Hematopoietic multipotent progenitor cell treated with erythropoietin and hydrocortisone succinate and interleukin-3 and kit ligand, for 17 days (in vitro differentiated cells): ENCODE results near the gene FAM89A.
"Not testable (repeated sequence)": the region's sequence is repeated elsewhere in the genome, so short reads cannot be mapped to it uniquely, and the experiment has no call there.

Experiments used
- DNase-seq: peaks from one replicate; pipeline ENCODE4 v3.0.0-alpha.2; 2015; ENCODE audit warnings: low spot score

The FAM89A gene

DNA sequence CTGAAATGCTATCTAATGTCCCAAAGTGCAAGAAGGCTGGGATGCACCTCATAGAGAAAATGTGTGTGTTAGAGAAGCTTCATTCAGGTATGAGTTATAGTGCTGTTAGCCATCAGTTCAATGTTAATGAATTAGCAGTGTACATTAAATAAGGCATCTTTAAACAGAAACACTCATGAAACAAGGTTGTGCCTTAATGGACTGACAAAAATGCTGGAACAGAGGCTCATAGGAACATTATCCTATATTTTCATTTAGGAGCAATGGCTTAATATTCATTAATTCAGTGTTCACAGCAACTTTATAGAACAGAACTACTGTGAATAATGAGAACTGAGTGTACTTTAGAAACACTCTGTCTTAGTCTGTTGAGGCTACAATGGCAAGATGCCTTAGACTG lies 15.2 kb upstream of the FAM89A start:
- DNase-seq, result no peak

DNA sequence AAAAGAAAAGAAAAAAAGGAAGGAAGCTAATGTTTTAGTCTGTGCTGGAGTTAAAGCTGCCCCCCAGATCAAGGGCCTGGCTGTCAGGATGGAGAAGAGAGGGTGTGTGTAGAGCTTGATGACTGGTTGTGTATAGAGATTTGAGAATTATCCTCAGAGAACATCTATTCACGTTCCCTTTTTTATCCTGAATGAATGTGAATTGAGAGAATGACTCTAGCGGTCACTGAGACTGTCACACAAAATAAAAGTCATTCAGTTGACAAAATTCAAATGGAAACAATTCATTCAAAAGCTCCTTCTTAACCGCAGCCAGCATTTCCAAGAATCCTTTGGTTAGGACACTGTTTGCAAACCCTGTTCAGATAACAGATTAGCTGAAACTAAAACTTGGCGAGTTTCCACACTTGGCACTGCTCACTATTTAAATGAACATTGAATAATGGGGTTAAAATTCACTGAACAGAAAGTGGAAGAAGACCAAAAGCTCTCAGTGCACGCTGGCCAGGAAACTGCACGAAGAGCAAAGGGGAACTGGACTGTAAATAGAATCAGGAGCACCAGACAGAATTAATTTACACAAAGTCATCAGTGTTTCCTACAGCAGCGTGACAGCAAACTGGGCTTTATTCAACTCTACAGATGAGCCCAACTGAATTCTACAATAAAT lies 13.6 kb upstream of the FAM89A start:
- peak; percentile 56 for DNase-seq

DNA sequence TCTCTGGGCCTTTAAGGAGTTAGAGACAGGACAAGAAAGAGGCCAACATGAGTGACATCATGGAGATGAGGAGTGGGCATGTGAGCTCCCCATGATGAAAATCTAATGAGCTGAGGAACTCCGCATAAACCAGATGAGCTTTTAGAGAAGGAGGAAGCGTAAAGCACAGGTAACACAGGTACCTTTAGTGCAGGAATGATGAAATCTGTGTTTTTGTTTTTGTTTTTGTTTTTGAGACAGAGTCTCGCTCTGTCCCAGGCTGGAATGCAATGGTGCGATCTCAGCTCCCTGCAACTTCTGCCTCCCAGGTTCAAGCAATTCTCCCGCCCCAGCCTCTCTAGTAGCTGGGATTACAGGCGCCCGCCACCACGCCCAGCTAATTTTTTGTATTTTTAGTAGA lies 12.7 kb upstream of the FAM89A start:
- DNase-seq, result no peak

DNA sequence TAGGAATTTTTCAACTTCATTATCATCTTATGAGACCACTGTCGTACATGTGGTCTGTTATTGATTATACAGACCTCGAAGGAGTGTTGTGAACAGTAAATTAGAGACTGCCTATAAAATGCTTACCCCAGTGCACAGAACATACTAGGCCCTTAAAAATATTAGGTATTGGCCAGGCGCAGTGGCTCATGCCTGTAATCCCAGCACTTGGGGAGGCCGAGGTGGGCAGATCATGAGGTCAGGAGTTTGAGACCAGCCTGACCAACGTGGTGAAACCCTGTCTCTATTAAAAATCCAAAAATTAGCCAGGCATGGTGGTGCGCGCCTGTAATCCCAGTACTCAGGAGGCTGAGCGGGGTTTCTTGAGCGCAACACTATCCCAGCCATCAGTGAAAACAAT lies 10.9 kb upstream of the FAM89A start:
- not testable (repeated sequence) for DNase-seq

DNA sequence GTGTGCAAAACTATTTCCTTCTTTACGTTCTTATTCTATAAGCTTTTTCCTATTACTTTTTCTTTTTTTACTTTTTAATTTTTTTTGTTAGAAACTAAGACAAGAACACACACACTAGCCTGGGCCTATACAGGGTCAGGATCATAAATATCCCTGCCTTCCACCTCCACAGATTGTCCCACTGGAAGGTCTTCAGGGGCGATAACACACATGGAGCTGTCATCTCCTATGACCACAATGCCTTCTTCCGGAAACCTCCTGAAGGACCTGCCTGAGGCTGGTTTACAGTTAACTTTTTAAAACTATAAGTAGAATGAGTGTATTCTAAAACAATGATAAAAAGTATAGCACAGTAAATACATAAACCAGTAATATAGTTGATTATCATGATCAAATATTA lies 10.3 kb upstream of the FAM89A start:
- DNase-seq, result no peak

DNA sequence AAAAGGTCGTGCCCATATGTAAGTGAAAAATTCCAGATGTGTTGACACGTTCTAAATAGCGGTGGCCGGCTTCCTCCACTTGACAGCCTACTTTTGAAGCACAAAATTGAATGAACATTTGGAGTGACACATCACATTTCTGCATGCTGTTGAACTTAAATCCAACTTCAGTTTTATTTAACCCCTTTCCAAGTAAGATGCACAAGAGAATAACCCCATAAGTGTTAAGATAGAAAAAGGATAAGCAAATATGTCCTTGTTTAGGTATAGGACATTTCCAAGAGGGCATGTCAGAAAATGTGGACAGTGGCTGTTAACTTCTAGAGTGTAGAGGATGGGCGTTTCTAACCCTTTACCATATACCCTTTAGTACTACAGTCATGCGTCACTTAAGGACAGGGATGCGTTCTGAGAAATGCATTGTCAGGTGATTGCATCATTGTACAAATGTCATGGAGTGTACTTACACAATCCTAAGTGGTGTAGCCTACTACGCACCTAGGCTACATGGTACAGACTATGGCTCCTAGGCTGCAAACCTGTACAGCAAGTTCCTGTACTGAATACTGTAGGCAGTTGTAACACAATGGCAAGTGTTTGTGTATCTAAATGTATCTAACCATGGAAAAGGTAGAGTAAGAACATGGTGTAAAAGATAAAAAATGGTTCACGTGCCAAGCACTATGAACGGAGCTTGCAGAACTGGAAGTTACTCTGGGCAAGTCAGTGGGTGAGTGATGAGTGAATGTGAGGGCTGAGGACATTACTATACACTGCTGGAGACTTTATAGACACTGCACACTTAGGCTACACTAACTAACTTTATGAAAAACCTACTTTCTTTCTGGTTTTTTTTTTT lies 9.3 kb upstream of the FAM89A start:
- DNase-seq, result no peak

DNA sequence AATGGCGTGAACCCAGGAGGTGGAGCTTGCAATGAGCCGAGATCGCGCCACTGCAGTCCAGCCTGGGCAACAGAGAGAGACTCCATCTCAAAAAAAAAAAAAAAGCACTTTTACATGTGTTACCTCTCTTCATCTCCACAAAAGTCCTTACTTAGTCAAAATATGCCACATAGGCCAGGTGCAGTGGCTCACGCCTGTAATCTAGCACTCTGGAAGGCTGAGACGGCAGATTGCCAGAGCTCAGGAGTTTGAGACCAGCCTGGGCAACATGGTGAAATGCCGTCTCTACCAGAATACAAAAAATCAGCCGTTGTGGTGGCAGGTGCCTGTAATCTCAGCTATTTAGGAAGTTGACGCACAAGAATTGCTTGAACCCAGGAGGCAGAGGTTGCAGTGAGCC lies 8.4 kb upstream of the FAM89A start:
- DNase-seq, result not testable (repeated sequence)

DNA sequence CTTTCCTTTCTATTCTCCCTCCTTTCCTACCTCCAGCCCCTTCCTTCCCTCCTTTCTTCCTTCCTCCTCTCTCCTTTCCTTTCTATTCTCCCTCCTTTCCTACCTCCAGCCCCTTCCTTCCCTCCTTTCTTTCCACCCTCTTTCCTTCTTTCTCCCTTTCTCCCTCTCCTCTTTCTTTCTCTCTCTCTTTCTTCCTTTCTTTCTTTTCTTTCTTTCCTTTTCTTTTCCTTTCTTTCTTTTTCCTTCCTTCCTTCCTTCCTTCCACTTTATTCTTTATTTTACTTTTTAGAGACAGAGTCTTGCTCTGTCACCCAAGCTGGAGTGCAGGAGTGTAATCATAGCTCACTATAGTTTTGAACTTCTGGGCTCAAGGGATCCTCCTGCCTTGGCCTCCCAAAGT lies 7.5 kb upstream of the FAM89A start:
- DNase-seq, result not testable (repeated sequence)

DNA sequence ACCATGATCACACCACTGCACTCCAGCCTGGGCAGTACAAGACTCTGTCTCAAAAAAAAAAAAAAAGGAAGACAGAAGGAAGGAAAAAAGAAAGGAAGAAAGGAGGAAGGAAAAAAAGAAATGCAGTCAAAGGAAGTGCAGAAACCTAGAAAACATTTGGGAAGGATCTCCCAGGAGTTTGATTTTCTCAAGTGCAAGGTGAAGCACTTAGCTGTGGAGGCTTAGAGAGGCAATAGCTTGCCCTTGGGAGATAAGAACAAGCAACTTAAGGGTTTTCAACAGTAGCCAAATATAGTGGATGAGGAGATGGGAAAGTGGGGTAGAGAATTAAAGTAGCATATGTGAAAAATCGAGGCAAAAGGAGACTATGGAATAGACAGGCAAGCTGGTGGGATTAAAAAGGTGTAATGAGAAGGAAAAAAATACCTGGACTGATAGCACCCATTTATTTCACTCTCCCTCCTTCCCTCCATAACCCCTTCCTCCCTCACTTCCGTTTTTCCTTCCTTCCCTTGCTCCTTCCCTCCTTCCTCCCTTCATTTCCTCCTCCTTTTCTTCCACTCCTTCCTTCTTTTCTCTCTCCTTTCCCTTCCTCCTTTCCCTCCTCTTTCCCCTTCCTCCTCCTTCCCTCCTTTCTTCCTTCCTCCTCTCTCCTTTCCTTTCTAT lies 6.8 kb upstream of the FAM89A start:
- DNase-seq, result no peak

DNA sequence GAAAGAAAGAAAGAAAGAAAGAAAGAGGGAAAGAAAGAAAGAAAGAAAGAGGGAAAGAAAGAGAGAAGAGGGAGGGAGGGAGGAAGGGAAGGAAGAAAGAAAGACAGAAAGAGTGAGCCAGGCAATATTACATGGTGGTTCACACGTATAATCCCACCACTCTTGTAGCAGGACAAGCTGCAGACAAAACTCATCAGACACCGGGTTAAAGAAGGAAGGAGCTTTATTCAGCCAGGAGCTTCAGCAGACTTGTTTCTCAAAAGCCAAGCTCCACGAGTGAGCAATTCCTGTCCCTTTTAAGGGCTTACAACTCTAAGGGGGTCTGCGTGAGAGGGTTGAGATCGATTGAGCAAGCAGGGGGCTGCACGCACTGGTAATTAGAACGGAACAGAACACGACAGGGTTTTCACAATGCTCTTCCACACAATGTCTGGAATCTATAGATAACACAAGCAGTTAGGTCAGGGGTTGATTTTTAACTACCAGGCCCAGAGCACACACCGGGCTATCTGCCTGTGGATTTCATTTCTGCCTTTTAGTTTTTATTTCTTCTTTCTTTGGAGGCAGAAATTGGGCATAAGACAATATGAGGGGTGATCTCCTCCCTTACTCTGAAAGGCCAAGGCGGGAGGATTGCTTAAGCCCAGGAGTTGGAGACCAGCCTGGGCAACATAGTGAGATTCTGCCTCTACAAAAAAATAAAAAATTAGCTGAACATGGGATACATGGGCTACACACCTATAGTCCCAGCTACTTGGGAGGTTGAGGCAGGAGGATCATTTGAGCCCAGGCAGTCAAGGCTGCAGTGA lies 6.1 kb upstream of the FAM89A start:
- DNase-seq, result not testable (repeated sequence)

DNA sequence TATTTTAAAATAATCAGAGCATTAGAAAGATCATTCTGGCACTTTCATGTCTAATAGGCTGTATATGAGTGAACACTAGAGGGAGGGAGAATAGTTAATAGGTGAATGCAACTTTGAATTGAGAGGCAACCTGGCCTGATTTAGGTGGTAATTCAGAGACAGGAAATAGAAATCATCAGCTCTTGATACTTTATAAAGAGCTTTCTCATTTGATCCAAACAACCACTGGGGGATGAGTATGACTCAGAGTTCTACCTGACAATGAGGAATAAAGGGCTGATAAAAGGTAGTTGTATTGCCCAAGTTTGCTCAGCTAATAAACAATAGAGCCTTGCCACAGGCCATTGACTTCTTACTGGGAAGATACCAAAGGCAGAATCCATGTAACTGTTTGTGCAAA lies 5.2 kb upstream of the FAM89A start:
- no peak for DNase-seq

DNA sequence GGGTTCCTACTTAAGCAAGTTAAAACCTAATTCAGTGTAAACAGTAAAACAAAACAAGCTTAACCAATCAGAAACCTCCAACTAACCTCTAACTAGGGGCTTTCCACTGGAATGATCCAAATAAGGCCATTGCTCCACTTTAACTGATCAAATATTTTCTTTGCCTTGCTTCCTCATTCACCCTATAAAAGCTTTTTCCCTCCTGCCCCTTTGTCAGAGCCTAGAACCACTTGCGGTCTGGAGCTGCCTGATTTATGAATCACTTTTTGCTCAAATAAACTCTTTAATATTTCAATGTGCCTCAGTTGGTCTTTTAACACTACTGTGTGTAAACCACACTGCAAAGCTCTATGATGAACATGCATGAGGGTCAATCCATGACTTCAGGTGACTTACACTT lies 4.5 kb upstream of the FAM89A start:
- DNase-seq, result no peak

DNA sequence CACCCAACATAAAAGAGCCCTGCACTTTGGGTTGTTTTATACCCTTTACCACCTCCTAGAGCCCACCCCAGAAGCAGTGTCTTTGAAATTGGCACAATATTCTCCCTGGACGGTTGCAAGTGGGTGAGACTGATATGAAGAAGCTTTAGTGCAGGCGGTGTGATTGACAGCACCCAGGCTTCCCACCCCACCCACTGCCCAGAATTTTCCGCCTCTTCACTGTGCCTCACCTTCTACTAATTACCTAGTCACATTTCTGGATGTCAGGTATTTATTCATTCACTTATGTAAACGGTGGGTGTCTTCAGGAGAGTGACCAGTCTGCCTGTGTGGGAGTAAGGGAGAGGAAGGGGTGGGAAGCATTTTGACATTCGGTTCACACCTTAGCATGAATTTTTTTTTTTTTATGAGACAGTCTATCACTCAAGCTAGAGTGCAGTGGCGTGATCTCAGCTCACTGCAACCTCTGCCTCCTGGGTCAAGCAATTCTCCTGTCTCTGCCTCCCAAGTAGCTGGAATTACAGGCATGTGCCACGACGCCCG lies 1.7 kb upstream of the FAM89A start:
- DNase-seq, result no peak

DNA sequence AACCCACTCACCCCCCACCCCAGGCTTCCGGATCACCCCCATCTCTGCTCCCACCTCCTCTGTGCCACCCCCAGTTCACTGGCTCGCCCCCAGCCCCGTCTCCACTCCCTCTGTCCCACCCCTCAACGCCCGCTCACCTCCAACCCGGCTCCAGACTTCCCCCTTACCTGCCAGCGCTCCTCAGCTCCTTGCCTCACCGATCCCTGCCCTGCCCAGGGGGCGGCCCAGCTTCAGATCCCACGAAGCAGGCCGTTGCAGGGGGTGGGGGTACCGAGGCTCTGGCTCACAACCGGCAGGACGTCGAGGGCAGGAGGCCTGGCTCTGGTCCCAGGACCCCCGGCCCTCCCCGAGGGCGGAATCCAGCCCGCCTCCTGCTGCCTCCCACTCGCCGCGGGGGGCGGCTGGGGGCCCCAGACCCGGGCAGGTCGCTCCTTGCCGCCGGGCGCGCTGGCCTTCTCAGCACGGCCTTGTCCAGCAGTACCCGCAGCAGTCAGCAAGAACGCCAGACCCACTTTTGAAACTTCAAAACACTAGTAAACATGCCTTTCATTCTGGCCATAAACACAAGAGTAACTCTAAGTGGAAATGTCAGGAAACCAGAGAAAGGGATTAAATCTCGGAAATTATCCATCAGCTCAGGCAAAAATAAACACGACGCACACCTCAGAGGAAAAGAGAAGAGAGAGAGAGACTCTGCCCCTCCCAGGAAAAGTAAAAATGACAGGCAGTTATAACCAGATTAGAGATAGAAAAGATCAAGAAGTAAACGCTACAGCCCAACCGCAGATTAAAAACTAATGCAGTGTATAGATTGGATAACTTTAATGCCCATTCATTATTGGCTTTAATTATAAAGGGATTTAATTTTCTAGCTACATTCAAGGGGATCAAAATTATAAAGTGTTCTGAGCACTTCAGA lies 1.0 kb upstream of the FAM89A start:
- no peak for DNase-seq

DNA sequence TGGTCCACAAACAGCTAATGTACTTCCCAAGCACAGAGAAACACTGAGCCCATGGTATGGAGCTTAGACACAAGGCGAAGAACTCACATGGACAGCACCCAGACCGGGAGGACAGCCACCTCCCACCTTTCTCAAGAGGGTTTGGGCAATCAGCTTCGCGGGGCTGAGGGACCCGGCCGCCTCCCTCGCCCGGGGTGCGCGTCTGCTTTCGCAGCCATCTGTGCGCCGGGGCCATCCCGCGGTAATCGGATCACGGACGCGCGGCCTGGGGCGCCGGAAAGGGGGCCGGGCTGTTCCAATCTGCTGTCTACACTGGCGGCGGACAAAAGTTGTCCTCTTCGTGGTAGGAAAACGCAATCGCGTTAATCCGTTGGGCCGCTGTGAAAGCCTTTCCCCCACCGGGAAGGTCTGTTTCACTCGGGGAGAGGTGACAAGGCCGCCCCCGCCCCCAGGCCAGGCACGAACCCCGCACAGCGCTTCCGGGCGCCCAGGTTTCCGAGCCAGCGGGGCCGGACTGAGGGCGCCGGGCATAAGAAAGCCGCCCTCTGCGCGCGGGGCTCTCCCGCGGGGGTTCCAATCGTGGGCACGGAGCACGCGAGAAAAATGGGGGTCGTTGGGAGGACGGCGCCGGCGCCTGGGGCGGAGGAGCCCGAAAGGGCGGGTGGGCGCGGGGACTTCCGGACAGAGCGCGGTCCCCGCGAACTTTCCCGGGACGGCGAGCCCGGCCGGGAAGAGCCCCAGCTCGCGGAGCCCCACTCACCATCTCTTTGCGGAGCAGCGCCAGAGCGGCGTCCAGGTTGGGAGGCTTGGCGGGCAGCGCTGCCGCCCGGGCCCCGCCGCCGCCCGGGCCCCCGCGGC lies 664 bp downstream of the FAM89A start:
- DNase-seq, result no peak

DNA sequence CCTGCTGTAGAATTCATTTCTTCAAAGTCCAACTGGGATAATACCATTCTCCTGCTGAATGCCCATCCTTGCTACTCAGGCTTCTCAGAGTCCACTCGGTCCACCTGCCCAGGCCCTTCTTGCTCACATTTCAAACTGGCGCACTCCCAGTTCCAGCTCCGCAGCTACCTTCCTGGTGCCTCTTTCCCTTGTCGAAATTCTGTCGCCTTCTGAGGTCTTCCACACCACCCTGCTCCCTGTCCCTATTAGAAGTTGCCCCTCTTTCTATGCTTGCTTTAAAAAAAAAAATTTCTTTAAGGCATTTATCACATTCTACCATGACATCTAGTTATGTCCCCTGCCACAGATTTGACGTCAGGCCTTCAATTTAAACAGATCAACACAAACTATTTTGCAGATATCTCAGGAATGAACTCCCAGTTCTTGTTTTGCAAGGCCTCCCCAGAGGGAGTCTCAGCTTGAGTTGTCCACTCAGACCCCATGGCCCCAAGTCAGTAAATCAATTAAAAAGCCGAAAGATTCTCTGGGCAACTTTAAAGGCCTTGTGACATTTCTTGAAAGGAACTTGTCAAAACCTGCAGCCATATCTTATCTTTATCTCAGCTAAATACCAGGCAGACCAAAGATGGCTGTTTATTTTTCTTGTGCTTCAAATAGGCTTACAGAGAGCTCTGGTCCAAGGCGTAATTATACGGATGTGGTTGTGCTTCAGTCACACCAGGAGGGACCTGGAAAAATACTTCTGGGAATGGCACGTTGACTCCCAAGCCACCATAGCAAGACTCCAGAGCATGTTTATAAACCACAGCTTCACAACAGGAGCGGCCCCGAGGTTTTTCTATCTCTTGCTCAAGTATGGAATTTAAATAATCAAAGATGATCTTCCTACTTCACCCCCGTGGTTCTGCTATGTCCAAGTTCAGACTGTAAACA lies 2.2 kb downstream of the FAM89A start:
- no peak for DNase-seq

DNA sequence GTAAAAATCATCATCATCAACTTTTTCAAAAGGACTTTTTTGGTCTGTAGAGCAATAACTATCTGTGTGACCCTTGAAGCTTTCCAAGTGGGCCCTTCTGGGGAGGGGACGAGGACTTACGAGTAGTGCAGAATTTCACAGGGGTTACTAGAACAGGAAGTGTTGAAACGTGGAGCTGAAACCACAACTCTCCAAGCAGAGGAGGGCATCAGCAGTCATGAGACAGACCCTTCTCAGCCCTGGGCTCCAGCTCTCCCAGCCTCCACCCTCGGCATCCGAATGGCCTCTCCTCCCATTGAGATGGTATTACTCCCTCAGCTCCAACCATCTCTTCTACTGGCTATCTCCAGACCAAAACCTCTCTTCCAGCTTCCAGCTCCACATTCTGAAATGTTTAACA lies 3.6 kb downstream of the FAM89A start:
- no peak for DNase-seq

DNA sequence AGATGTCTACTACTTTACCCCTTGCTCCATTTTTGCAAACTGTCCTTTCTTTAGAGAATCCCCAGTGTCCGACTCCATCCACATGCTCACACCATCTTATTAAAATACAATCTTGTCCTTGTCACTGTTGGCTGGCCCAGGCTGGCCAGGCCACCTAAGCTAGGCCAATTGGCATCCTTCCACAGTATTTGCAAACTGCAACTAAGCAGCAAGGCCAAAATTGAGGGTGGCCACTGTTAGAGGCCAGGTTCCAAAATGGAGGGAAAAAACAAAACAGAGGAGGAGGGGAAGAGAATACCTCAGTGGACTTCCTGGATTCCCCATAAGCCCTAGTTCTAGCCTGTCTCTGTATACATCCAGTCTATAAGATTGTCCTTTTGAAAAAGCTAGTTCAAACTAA lies 4.3 kb downstream of the FAM89A start:
- DNase-seq, result no peak

DNA sequence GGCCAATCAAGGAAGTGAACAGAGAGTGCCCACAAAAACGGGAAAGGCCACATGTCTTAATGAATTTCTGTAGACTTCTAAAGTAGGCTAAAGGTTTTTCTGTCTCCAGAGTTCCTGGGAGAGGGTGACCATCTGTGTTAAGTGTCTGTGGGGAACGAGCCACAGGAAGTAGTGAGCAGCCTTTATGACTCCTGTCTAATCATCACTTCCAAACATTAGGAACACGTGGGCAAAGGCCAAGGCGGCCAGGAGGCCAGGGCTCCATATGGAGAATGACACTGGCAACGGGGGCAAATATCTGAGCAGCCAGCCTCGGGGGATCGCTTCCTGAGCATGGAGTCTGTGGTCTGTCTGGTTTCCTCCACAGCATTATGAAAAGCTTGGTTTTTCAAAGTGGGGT lies 7.1 kb downstream of the FAM89A start:
- no peak for DNase-seq
